ENCODE results near the gene UCHL1.

DNA sequence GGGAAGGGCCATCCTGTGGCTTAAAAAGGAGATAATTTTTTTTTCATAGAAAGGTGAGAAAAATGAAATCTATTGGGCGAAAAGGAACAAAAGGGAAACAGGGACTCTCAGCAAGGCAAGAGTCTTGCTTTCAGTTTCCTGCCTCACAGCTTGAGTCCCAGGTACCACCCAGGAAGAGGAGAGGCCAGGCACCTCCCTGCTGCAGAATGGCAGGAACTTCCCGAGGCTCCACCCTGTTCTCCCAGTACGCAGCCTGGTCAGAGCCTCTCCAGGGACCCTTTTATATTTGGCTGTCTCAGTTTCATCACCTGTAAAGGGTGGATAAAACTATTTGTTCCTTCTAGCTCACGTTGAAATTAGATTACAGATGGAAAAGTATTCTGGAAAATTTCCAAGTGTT is 33.8 kb downstream of the UCHL1 start:
- TF ChIP-seq, protein P1, sequence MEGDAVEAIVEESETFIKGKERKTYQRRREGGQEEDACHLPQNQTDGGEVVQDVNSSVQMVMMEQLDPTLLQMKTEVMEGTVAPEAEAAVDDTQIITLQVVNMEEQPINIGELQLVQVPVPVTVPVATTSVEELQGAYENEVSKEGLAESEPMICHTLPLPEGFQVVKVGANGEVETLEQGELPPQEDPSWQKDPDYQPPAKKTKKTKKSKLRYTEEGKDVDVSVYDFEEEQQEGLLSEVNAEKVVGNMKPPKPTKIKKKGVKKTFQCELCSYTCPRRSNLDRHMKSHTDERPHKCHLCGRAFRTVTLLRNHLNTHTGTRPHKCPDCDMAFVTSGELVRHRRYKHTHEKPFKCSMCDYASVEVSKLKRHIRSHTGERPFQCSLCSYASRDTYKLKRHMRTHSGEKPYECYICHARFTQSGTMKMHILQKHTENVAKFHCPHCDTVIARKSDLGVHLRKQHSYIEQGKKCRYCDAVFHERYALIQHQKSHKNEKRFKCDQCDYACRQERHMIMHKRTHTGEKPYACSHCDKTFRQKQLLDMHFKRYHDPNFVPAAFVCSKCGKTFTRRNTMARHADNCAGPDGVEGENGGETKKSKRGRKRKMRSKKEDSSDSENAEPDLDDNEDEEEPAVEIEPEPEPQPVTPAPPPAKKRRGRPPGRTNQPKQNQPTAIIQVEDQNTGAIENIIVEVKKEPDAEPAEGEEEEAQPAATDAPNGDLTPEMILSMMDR (IDR thresholded peaks at IDR 0.05), result no peak
- TF ChIP-seq TCF7L2 (IDR thresholded peaks at IDR 0.05; ENCODE audit: low read depth, low read length) (no peak), POLR2AphosphoS5 (IDR thresholded peaks at IDR 0.05; ENCODE audit: low read depth, low read length) (no peak)
